GM23338 (cell line): ENCODE results near the gene UBE2D3. TPM values are rescaled to one million over a fixed set of nuclear protein-coding genes. Genes with fewer than 3 reads are reported as not detected.

Source experiments
- ATAC-seq: fragments of 200-7000 bp; cut with Tn5 transposase; 3 replicates; pipeline ENCODE4 v1.9.1; 2020
- DNase-seq: peaks from one replicate; pipeline ENCODE4 v3.0.0-alpha.2; 2015; ENCODE audit warnings: low spot score
- H2AFZ ChIP-seq: fragments of 200-600 bp; sonication (generic); 2 replicates; pipeline ENCODE4 v1.8.0; 2016; ENCODE audit warnings: antibody characterized with exemption, mild to moderate bottlenecking, moderate library complexity
- H3F3A ChIP-seq: fragments of 200-600 bp; sonication (generic); replicated peaks from 2 replicates; pipeline ENCODE4 v1.8.0; 2017; ENCODE audit warnings: antibody characterized with exemption, mixed run types, low read depth
- H3K27ac ChIP-seq: fragments of 200-600 bp; sonication (generic); 2 replicates; pipeline ENCODE4 v1.6.1; 2016; ENCODE audit warnings: low read depth
- H3K27me3 ChIP-seq: fragments of 200-600 bp; sonication (generic); 2 replicates; pipeline ENCODE4 v1.8.0; 2016; ENCODE audit warnings: mild to moderate bottlenecking, mixed run types, moderate library complexity; ENCODE audit not compliant: insufficient read depth
- H3K36me3 ChIP-seq: fragments of 200-600 bp; sonication (generic); 2 replicates; pipeline ENCODE4 v1.8.0; 2016; ENCODE audit warnings: mild to moderate bottlenecking; ENCODE audit not compliant: insufficient read depth
- H3K4me1 ChIP-seq: fragments of 200-600 bp; sonication (generic); 2 replicates; pipeline ENCODE4 v1.8.0; 2016; ENCODE audit warnings: mild to moderate bottlenecking, moderate library complexity; ENCODE audit not compliant: insufficient read depth
- H3K4me2 ChIP-seq: fragments of 200-600 bp; sonication (generic); 2 replicates; pipeline ENCODE4 v1.7.1; 2017; ENCODE audit warnings: mixed run types
- H3K4me3 ChIP-seq: fragments of 200-600 bp; sonication (generic); 2 replicates; pipeline ENCODE4 v1.6.1; 2016; ENCODE audit warnings: mixed run types
- H3K79me2 ChIP-seq: fragments of 200-600 bp; sonication (generic); replicated peaks from 2 replicates; pipeline ENCODE4 v1.8.0; 2017; ENCODE audit warnings: mild to moderate bottlenecking; ENCODE audit not compliant: insufficient read depth
- H3K9me2 ChIP-seq: fragments of 200-600 bp; sonication (generic); 2 replicates; pipeline ENCODE4 v1.8.0; 2017; ENCODE audit not compliant: insufficient read depth
- H4K20me1 ChIP-seq: fragments of 200-600 bp; sonication (generic); replicated peaks from 2 replicates; pipeline ENCODE4 v1.8.0; 2017; ENCODE audit warnings: mild to moderate bottlenecking; ENCODE audit not compliant: insufficient read depth
- H3K27ac Mint-ChIP-seq: 2 replicates; pipeline ENCODE4 v1.8.0; 2020; ENCODE audit warnings: inconsistent platforms, mild to moderate bottlenecking, moderate library complexity, mixed read lengths
- H3K27me3 Mint-ChIP-seq: 3 replicates; pipeline ENCODE4 v1.8.0; 2022; ENCODE audit warnings: low read depth, mild to moderate bottlenecking, moderate library complexity, mixed read lengths, inconsistent platforms; ENCODE audit not compliant: insufficient read depth, poor library complexity
- H3K36me3 Mint-ChIP-seq: 3 replicates; pipeline ENCODE4 v1.8.0; 2021; ENCODE audit warnings: low read depth, mild to moderate bottlenecking, inconsistent platforms, moderate library complexity, mixed read lengths
- H3K4me1 Mint-ChIP-seq: 3 replicates; pipeline ENCODE4 v1.8.0; 2020; ENCODE audit warnings: mild to moderate bottlenecking, inconsistent platforms, mixed read lengths
- H3K4me3 Mint-ChIP-seq: 3 replicates; pipeline ENCODE4 v1.8.0; 2021; ENCODE audit warnings: moderate library complexity, mild to moderate bottlenecking, inconsistent platforms, mixed read lengths
- H3K9me3 Mint-ChIP-seq: 3 replicates; pipeline ENCODE4 v1.8.0; 2020; ENCODE audit warnings: moderate library complexity, mild to moderate bottlenecking, inconsistent platforms, mixed read lengths
- CREB1 ChIP-seq: fragments of 250-450 bp; sonication (Bioruptor Pico); IDR thresholded peaks from 2 replicates; pipeline ENCODE4 v1.5.0; 2020; ENCODE audit warnings: low read depth, mild to moderate bottlenecking, moderate library complexity
- EZH2 ChIP-seq: fragments of 200-600 bp; sonication (generic); IDR thresholded peaks from one replicate; pipeline ENCODE4 v1.8.0; 2017; ENCODE audit warnings: antibody characterized with exemption, mild to moderate bottlenecking, low read depth; ENCODE audit not compliant: unreplicated experiment
- JUNB ChIP-seq: IDR thresholded peaks from one replicate; pipeline ENCODE4 v1.6.1; 2016; ENCODE audit warnings: antibody characterized with exemption; ENCODE audit not compliant: unreplicated experiment
- NANOG ChIP-seq: IDR thresholded peaks from 2 replicates; pipeline ENCODE4 v1.6.1; 2016; ENCODE audit warnings: antibody characterized with exemption, borderline replicate concordance
- POLR2AphosphoS5 ChIP-seq: IDR thresholded peaks from 2 replicates; pipeline ENCODE4 v1.6.1; 2016; ENCODE audit warnings: antibody characterized with exemption, low read depth
- REST ChIP-seq: IDR thresholded peaks from one replicate; pipeline ENCODE4 v1.6.1; 2018; ENCODE audit warnings: antibody characterized with exemption; ENCODE audit not compliant: unreplicated experiment
- STAT1 ChIP-seq: IDR thresholded peaks from one replicate; pipeline ENCODE4 v1.6.1; 2016; ENCODE audit warnings: antibody characterized with exemption; ENCODE audit not compliant: unreplicated experiment
- ZNF331 ChIP-seq: fragments of 250-450 bp; sonication (Bioruptor Pico); IDR thresholded peaks from 2 replicates; pipeline ENCODE4 v1.5.0; 2020; ENCODE audit warnings: low read depth, mild to moderate bottlenecking, moderate library complexity
- polyA plus RNA-seq: library from polyadenylated mRNA; unstranded; fragments of >200 nt; fragmentation: Nextera tagmentation; extraction: Ambion mirVana; gene quantifications from 2 replicates; pipeline ENCODE4 v1.2.1, GENCODE V29; 2016
- total RNA-seq: library from RNA; depleted of rRNA; stranded (reverse); fragments of >200 nt; shearing (Covaris generic); gene quantifications from 2 replicates; pipeline ENCODE4 v1.2.3, GENCODE V29; 2014
- TF ChIP-seq, protein P1 (sequence below): fragments of 250-450 bp; sonication (Bioruptor Pico); IDR thresholded peaks from 2 replicates; pipeline ENCODE4 v1.5.0; 2020; ENCODE audit warnings: mild to moderate bottlenecking, moderate library complexity
- TF ChIP-seq, protein P2 (sequence below): IDR thresholded peaks from 2 replicates; pipeline ENCODE4 v1.6.1; 2016; ENCODE audit warnings: antibody characterized with exemption

Gene UBE2D3
- total and polyA plus RNA-seq, 2 experiments from 2014 or later: 250 to 498 TPM

DNA sequence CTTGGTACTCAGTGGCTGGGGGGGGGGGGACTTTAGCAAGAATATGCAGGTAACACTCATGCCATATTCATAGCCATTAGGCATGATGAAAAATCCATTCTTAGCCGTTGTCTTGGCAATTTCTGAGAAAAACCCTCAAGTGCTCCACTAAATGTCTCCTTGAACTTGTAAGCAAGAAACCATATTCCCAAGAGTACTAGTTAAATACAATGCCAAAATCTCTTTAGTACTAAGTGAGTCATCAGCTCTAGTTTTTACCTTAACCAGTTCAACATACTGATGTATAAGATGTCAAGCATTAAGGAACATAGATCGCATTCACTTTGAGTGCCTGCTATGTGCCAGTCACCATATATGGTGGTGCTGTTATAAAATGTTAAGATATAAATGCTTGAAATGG, 27.5 kb downstream of the UBE2D3 start:
- no peaks in the 10 kb centered on the region for H3K9me3 Mint-ChIP-seq
- Histone ChIP-seq H2AFZ (no peak overlapping the region), H3K4me3 (no peak overlapping the region), H3K9me2 (no peaks in the 10 kb centered on the region), H3K27me3 (no peaks in the 10 kb centered on the region), H3K4me1 (peaks cover 31% of the 10 kb centered on the region), H3K27ac (no peak overlapping the region), H3K79me2 (peaks cover 39% of the 10 kb centered on the region), H3F3A (no peaks in the 10 kb centered on the region), H3K4me2 (no peak overlapping the region), H4K20me1 (peaks cover 54% of the 10 kb centered on the region), H3K36me3 (peaks cover 24% of the 10 kb centered on the region; the same call in 1 of the 2 replicates)
- no peak for DNase-seq
- H3K27me3 Mint-ChIP-seq: no peaks in the 10 kb centered on the region
- H3K4me3 Mint-ChIP-seq: no peak overlapping the region
- H3K4me1 Mint-ChIP-seq: peaks cover 34% of the 10 kb centered on the region
- no peak overlapping the region for H3K27ac Mint-ChIP-seq
- peaks cover 86% of the 10 kb centered on the region for H3K36me3 Mint-ChIP-seq
- no peak for ATAC-seq
- TF ChIP-seq POLR2AphosphoS5: no peak
- TF ChIP-seq NANOG: no peak
- no peak for TF ChIP-seq JUNB
- TF ChIP-seq ZNF331 (CRISPR knock-in tag): no peak
- TF ChIP-seq, protein P1, sequence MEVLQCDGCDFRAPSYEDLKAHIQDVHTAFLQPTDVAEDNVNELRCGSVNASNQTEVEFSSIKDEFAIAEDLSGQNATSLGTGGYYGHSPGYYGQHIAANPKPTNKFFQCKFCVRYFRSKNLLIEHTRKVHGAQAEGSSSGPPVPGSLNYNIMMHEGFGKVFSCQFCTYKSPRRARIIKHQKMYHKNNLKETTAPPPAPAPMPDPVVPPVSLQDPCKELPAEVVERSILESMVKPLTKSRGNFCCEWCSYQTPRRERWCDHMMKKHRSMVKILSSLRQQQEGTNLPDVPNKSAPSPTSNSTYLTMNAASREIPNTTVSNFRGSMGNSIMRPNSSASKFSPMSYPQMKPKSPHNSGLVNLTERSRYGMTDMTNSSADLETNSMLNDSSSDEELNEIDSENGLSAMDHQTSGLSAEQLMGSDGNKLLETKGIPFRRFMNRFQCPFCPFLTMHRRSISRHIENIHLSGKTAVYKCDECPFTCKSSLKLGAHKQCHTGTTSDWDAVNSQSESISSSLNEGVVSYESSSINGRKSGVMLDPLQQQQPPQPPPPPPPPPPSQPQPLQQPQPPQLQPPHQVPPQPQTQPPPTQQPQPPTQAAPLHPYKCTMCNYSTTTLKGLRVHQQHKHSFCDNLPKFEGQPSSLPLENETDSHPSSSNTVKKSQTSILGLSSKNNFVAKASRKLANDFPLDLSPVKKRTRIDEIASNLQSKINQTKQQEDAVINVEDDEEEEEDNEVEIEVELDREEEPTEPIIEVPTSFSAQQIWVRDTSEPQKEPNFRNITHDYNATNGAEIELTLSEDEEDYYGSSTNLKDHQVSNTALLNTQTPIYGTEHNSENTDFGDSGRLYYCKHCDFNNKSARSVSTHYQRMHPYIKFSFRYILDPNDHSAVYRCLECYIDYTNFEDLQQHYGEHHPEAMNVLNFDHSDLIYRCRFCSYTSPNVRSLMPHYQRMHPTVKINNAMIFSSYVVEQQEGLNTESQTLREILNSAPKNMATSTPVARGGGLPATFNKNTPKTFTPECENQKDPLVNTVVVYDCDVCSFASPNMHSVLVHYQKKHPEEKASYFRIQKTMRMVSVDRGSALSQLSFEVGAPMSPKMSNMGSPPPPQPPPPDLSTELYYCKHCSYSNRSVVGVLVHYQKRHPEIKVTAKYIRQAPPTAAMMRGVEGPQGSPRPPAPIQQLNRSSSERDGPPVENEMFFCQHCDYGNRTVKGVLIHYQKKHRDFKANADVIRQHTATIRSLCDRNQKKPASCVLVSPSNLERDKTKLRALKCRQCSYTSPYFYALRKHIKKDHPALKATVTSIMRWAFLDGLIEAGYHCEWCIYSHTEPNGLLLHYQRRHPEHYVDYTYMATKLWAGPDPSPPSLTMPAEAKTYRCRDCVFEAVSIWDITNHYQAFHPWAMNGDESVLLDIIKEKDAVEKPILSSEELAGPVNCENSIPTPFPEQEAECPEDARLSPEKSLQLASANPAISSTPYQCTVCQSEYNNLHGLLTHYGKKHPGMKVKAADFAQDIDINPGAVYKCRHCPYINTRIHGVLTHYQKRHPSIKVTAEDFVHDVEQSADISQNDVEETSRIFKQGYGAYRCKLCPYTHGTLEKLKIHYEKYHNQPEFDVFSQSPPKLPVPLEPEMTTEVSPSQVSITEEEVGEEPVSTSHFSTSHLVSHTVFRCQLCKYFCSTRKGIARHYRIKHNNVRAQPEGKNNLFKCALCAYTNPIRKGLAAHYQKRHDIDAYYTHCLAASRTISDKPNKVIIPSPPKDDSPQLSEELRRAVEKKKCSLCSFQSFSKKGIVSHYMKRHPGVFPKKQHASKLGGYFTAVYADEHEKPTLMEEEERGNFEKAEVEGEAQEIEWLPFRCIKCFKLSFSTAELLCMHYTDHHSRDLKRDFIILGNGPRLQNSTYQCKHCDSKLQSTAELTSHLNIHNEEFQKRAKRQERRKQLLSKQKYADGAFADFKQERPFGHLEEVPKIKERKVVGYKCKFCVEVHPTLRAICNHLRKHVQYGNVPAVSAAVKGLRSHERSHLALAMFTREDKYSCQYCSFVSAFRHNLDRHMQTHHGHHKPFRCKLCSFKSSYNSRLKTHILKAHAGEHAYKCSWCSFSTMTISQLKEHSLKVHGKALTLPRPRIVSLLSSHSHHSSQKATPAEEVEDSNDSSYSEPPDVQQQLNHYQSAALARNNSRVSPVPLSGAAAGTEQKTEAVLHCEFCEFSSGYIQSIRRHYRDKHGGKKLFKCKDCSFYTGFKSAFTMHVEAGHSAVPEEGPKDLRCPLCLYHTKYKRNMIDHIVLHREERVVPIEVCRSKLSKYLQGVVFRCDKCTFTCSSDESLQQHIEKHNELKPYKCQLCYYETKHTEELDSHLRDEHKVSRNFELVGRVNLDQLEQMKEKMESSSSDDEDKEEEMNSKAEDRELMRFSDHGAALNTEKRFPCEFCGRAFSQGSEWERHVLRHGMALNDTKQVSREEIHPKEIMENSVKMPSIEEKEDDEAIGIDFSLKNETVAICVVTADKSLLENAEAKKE (CRISPR knock-in tag): no peak
- TF ChIP-seq STAT1: no peak
- TF ChIP-seq CREB1: no peak
- TF ChIP-seq EZH2: no peak
- TF ChIP-seq REST: no peak
- TF ChIP-seq, protein P2, sequence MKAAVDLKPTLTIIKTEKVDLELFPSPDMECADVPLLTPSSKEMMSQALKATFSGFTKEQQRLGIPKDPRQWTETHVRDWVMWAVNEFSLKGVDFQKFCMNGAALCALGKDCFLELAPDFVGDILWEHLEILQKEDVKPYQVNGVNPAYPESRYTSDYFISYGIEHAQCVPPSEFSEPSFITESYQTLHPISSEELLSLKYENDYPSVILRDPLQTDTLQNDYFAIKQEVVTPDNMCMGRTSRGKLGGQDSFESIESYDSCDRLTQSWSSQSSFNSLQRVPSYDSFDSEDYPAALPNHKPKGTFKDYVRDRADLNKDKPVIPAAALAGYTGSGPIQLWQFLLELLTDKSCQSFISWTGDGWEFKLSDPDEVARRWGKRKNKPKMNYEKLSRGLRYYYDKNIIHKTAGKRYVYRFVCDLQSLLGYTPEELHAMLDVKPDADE: no peak
